Measurements from ENCODE around the gene ABHD3.
"Not testable (repeated sequence)": the region's sequence is repeated elsewhere in the genome, so short reads cannot be mapped to it uniquely, and the experiment has no call there.

ABHD3 gene

GRCh38 chr18:21707130-21707529 is 2.6 kb upstream of the ABHD3 start:
- DNase-seq; intact Hi-C loops (cut with DNase I): not testable (repeated sequence)

GRCh38 chr18:21706386-21706865 is 1.9 kb upstream of the ABHD3 start:
- intact Hi-C loops (cut with DNase I) = no loop called here
- peak in 1 of 10 donors; percentile 70 for DNase-seq

GRCh38 chr18:21703241-21703820 is 1.2 kb downstream of the ABHD3 start:
- no peak for DNase-seq
- intact Hi-C loops (cut with DNase I) = loop anchor here (5.0 kb wide), 1 partner anchor 91 kb away; the partner anchor contains the start of gene SNRPD1

GRCh38 chr18:21702602-21703001 is 2.0 kb downstream of the ABHD3 start:
- intact Hi-C loops (cut with DNase I) = loop anchor here (5.0 kb wide), 1 partner anchor 90 kb away; the partner anchor contains the start of gene SNRPD1
- no peak for DNase-seq

GRCh38 chr18:21701621-21702020 is 3.0 kb downstream of the ABHD3 start:
- no peak for DNase-seq
- intact Hi-C loops (cut with DNase I) = loop anchor here (5.0 kb wide), 1 partner anchor 89 kb away; the partner anchor contains the start of gene SNRPD1

GRCh38 chr18:21700528-21701075 is 4.0 kb downstream of the ABHD3 start:
- intact Hi-C loops (cut with DNase I) = loop anchor here (5.0 kb wide), 1 partner anchor 88 kb away; the partner anchor contains the start of gene SNRPD1
- no peak for DNase-seq

GRCh38 chr18:21693322-21693721 is 11.3 kb downstream of the ABHD3 start:
- DNase-seq = no peak
- intact Hi-C loops (cut with DNase I) = no loop called here

GRCh38 chr18:21689736-21690135 is 14.8 kb downstream of the ABHD3 start:
- DNase-seq = no peak
- intact Hi-C loops (cut with DNase I) = no loop called here

- no peak for DNase-seq
Measured at GRCh38 chr18:21686282-21687105, 18.1 kb downstream of the ABHD3 start.

GRCh38 chr18:21685556-21685981 is 19.0 kb downstream of the ABHD3 start:
- intact Hi-C loops (cut with DNase I); DNase-seq: not testable (repeated sequence)

More at GRCh38 chr18:21686282-21687105, 18.1 kb downstream of the ABHD3 start:
- intact Hi-C loops (cut with DNase I) = no loop called here

GRCh38 chr18:21684731-21685130 is 19.8 kb downstream of the ABHD3 start:
- intact Hi-C loops (cut with DNase I) = no loop called here

GRCh38 chr18:21682371-21683051 is 22.1 kb downstream of the ABHD3 start:
- no peak for DNase-seq

More at GRCh38 chr18:21684731-21685130, 19.8 kb downstream of the ABHD3 start:
- DNase-seq = no peak

GRCh38 chr18:21680161-21680560 is 24.4 kb downstream of the ABHD3 start:
- intact Hi-C loops (cut with DNase I) = no loop called here
- DNase-seq = no peak

More at GRCh38 chr18:21682371-21683051, 22.1 kb downstream of the ABHD3 start:
- intact Hi-C loops (cut with DNase I) = no loop called here

- intact Hi-C loops (cut with DNase I) = no loop called here
Measured at GRCh38 chr18:21678859-21679258, 25.7 kb downstream of the ABHD3 start.

GRCh38 chr18:21675354-21675753 is 29.2 kb downstream of the ABHD3 start:
- intact Hi-C loops (cut with DNase I); DNase-seq: not testable (repeated sequence)

More at GRCh38 chr18:21678859-21679258, 25.7 kb downstream of the ABHD3 start:
- no peak for DNase-seq

GRCh38 chr18:21672521-21673267 is 31.9 kb downstream of the ABHD3 start:
- no peak for DNase-seq
- intact Hi-C loops (cut with DNase I) = no loop called here

GRCh38 chr18:21669736-21670285 is 34.8 kb downstream of the ABHD3 start:
- no peak for DNase-seq
- intact Hi-C loops (cut with DNase I) = no loop called here

GRCh38 chr18:21664069-21664468 is 40.5 kb downstream of the ABHD3 start:
- DNase-seq = no peak
- intact Hi-C loops (cut with DNase I) = no loop called here

GRCh38 chr18:21663578-21663977 is 41.0 kb downstream of the ABHD3 start:
- intact Hi-C loops (cut with DNase I) = no loop called here
- no peak for DNase-seq
